Psoas muscle (tissue), 8 donors: Measurements from ENCODE around the gene SEPTIN2. TPM values are rescaled to one million over a fixed set of nuclear protein-coding genes. Genes with fewer than 3 reads are reported as not detected.

Source experiments
- ATAC-seq, 4 donors: fragments of 200-7000 bp; cut with Tn5 transposase; one replicate each; pipeline ENCODE4 v1.9.1; 2020; ENCODE audit warnings: moderate library complexity in 3 of 4, mild to moderate bottlenecking in 2 of 4
- DNase-seq, 2 donors: peaks; one replicate each; pipeline ENCODE4 v3.0.0-alpha.2; 2020
- H3K27ac ChIP-seq: fragments of 200-600 bp; one replicate; pipeline ENCODE4 v1.8.0; 2022
- H3K27me3 ChIP-seq, 3 donors: fragments of 200-600 bp in 1 of 3; one replicate each; pipeline versions ENCODE4 v1.6.1 to v1.8.0; 2013 to 2022; ENCODE audit warnings: low read length in 2 of 3, mild to moderate bottlenecking in 2 of 3, moderate library complexity in 1 of 3; ENCODE audit not compliant: insufficient read depth in 3 of 3
- H3K36me3 ChIP-seq, 2 donors: fragments of 200-600 bp in 1 of 2; one replicate each; pipeline versions ENCODE4 v1.6.1 to v1.8.0; 2013 to 2022; ENCODE audit warnings: low read depth in 1 of 2, mild to moderate bottlenecking in 1 of 2, moderate library complexity in 1 of 2; ENCODE audit not compliant: insufficient read depth in 1 of 2
- H3K4me1 ChIP-seq: fragments of 200-600 bp; one replicate; pipeline ENCODE4 v1.8.0; 2022
- H3K4me3 ChIP-seq: fragments of 200-600 bp; one replicate; pipeline ENCODE4 v1.8.0; 2022; ENCODE audit warnings: mild to moderate bottlenecking
- H3K9me3 ChIP-seq: fragments of 200-600 bp; one replicate; pipeline ENCODE4 v1.8.0; 2022
- WGBS, 3 donors: extraction: QIAGEN DNeasy Blood & Tissue Kit; methylation state at CpG; one replicate each; pipeline versions ENCODE4 v1.1.6 to v1.1.7; 2013; 5-methylcytosine and 5-hydroxymethylcytosine counted together
- intact Hi-C, 2 donors: fragments of 100-400 bp; cut with DNase I; formaldehyde crosslinking; loops; one replicate each; pipeline versions ENCODE4 v1.11.0 to v1.14.2; 2022
- polyA plus RNA-seq, 3 donors: library from polyadenylated mRNA; stranded (reverse); fragments of 200-250 nt; gene quantifications; one replicate each; pipeline ENCODE4 v1.2.3, GENCODE V29; 2013
- total RNA-seq, 4 donors: library from RNA; stranded (reverse); fragmentation: NEBNext Ultra II Directional in 2 of 4; extraction: Animal tissue kit (Norgen Biotek cat#: 25700) in 2 of 4; gene quantifications; one replicate each; pipeline versions ENCODE4 v1.2.1 to v1.2.4, GENCODE V29; 2021 to 2023
- TF ChIP-seq, protein P1 (sequence below): fragments of 200-600 bp; IDR thresholded peaks from one replicate; pipeline ENCODE4 v1.8.0; 2022; ENCODE audit warnings: antibody characterized with exemption
- donor health status: healthy with polysubstance abuse.
- donor health status: DM: no; HTN: no; CAD: no; lungs with moderate emphysema.
- donor health status: Bipolar disorder and iron deficiency.
- donor health status: healthy.
- donor health status: DM: yes; HTN: yes; CAD: no.
- donor health status: DM: no; HTN: no; CAD: no.
- donor health status: DM: no; HTN: no; CAD: no.
- donor health status: DM: yes; HTN: yes; CAD: no.

The SEPTIN2 gene
- total and polyA plus RNA-seq, 7 donors = 68.8 to 161 (median 122) TPM

DNA sequence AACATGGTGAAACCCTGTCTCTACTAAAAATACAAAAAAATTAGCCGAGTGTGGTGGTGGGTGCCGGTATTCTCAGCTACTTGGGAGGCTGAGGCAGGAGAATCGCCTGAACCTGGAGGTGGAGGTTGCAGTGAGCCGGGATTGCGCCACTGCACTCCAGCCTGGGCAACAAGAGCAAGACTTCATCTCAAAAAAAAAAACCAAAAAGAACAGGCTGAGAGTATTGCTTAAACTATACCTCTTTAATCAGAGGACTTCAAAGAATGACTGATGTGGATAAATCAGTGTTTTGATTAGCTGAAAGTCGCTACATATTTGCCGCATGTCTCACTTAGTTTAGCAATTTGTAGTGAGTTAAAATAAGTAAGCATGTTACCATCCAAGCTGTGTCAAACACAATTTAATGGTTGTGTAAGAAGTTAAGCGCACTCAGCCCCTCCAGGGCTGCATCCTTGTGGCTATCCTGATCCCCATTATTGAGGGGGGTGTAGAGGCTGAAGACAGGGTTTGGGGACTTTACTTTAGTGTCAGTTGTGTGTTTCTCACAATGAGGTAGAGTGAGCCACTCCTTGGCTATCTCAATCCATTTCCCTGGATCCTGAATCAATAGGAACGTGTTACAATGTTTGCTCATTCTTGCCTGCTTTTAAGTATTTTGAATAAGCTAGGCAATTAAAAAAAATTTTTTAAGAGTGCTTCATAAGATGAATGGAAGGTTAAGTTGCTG is 29.4 kb downstream of the SEPTIN2 start:
- Histone ChIP-seq H3K9me3 (no peaks in the 10 kb centered on the region), H3K36me3 (peaks cover 14 to 93% of the 10 kb centered on the region in 2 donors), H3K4me3 (no peak overlapping the region), H3K27me3 (no peaks in the 10 kb centered on the region), H3K4me1 (peaks cover 14% of the 10 kb centered on the region), H3K27ac (no peak overlapping the region)
- DNase-seq (no peak), ATAC-seq (no peak)
- WGBS, 3 donors = 86 to 89% (median 89%) methylated on average over 9 of the region's 9 CpGs
- TF ChIP-seq, protein P1, sequence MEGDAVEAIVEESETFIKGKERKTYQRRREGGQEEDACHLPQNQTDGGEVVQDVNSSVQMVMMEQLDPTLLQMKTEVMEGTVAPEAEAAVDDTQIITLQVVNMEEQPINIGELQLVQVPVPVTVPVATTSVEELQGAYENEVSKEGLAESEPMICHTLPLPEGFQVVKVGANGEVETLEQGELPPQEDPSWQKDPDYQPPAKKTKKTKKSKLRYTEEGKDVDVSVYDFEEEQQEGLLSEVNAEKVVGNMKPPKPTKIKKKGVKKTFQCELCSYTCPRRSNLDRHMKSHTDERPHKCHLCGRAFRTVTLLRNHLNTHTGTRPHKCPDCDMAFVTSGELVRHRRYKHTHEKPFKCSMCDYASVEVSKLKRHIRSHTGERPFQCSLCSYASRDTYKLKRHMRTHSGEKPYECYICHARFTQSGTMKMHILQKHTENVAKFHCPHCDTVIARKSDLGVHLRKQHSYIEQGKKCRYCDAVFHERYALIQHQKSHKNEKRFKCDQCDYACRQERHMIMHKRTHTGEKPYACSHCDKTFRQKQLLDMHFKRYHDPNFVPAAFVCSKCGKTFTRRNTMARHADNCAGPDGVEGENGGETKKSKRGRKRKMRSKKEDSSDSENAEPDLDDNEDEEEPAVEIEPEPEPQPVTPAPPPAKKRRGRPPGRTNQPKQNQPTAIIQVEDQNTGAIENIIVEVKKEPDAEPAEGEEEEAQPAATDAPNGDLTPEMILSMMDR = no peak
- intact Hi-C loops = no loop called here

- 94 to 95% (median 94%) methylated on average over 8 of the region's 8 CpGs for WGBS, 3 donors
- DNase-seq (no peak), ATAC-seq (no peak)
- intact Hi-C loops = loop anchor here in 1 of 2 donors (5.0 kb wide), 2 partner anchors 33 to 78 kb away; partner anchors contain the start of genes HDLBP and SEPTIN2
- Histone ChIP-seq H3K27ac (no peak overlapping the region), H3K36me3 (peaks cover 11 to 98% of the 10 kb centered on the region in 2 donors), H3K4me3 (no peak overlapping the region), H3K9me3 (no peaks in the 10 kb centered on the region), H3K27me3 (no peaks in the 10 kb centered on the region), H3K4me1 (peaks cover 3% of the 10 kb centered on the region)
- TF ChIP-seq, protein P1 = no peak
Observed at GRCh38 chr2:241349941-241350340, 34.2 kb downstream of the SEPTIN2 start.

GRCh38 chr2:241350530-241350877 is 34.8 kb downstream of the SEPTIN2 start:
- no peak overlapping the region for H3K4me3 ChIP-seq
- H3K27me3 ChIP-seq = no peaks in the 10 kb centered on the region
- H3K9me3 ChIP-seq = no peaks in the 10 kb centered on the region
- DNase-seq (no peak), ATAC-seq (no peak)
- H3K4me1 ChIP-seq = peaks cover 3% of the 10 kb centered on the region
- peaks cover 7 to 92% of the 10 kb centered on the region in 2 donors for H3K36me3 ChIP-seq
- intact Hi-C loops = loop anchor here in 1 of 2 donors (5.0 kb wide), 2 partner anchors 33 to 78 kb away; partner anchors contain the start of genes HDLBP and SEPTIN2
- 79 to 90% (median 88%) methylated on average over 2 of the region's 2 CpGs for WGBS, 3 donors
- no peak overlapping the region for H3K27ac ChIP-seq
- TF ChIP-seq, protein P1 = no peak

DNA sequence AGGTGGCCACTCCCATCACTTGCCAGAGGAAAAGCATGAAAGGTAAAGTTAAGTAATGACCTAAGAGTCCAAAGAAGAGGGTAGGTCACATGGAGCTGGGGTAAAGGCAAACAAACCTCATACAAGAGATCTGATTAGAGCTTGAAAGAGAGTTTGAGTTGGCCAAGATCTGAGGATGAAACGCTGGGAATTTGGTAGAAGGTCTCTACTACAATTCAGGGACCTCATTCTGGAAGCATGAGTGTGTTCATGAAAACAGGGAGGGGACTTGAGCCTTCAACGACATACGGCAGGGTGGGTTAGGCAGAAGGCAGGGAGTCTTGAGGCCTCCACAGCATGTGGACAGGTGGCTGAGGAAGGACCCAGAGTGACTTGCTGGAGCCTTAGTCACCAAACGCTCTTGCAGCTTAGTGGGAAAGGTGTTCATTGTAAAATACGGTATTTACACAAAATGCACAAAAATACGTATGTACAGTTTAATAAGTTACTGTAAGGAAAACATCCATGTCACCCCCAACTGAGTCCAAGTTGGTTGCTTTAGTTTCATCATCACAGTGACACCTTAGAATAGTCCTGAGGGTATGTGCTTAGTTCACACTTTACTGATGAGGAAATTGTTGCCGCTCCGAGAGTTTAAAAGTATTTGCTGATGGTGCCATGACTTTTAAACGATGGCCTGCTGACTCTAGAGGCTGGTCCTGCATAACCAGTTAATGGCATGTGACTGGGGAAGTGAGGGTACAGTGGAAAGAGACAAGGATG is 35.3 kb downstream of the SEPTIN2 start:
- TF ChIP-seq, protein P1 = no peak
- no peak overlapping the region for H3K27ac ChIP-seq
- H3K36me3 ChIP-seq = peaks cover 7 to 86% of the 10 kb centered on the region in 2 donors
- no peak overlapping the region for H3K4me3 ChIP-seq
- H3K9me3 ChIP-seq = no peaks in the 10 kb centered on the region
- no peak for ATAC-seq
- DNase-seq = no peak
- peaks cover 3% of the 10 kb centered on the region for H3K4me1 ChIP-seq
- H3K27me3 ChIP-seq = no peaks in the 10 kb centered on the region
- WGBS, 3 donors = 73 to 80% (median 77%) methylated on average over 9 of the region's 9 CpGs
- intact Hi-C loops = loop anchor here in 1 of 2 donors (5.0 kb wide), 2 partner anchors 34 to 79 kb away; partner anchors contain the start of genes HDLBP and SEPTIN2
